Activated CD4-positive, alpha-beta memory T cell treated with anti-CD3 and anti-CD28 coated beads, Interleukin-2, amount 10 ng/mL, durations not matched to agents 7 days and 5 days (primary cell): Measurements from ENCODE around the gene PALLD. TPM values are rescaled to one million over a fixed set of nuclear protein-coding genes. Genes with fewer than 3 reads are reported as not detected.

Experiments
- CTCF ChIA-PET: fragments of 350-600 bp; sonication (Branson Sonifier 250); formaldehyde crosslinking; loops from one replicate; lab custom pipeline; 2021; ENCODE audit warnings: antibody characterized with exemption, inconsistent platforms; lab: Charles Lee
- POLR2A ChIA-PET: fragments of 350-600 bp; sonication (Branson Sonifier 250); formaldehyde crosslinking; loops from one replicate; lab custom pipeline; 2021; ENCODE audit warnings: antibody characterized with exemption; lab: Charles Lee
- DNase-seq: peaks from one replicate; pipeline ENCODE4 v3.0.0-alpha.2; 2020
- H3K27ac Mint-ChIP-seq: one replicate; pipeline ENCODE4 v1.8.0; 2021; ENCODE audit warnings: mild to moderate bottlenecking, mixed read lengths
- H3K27me3 Mint-ChIP-seq: one replicate; pipeline ENCODE4 v1.8.0; 2021; ENCODE audit warnings: mixed read lengths
- H3K36me3 Mint-ChIP-seq: one replicate; pipeline ENCODE4 v1.8.0; 2021; ENCODE audit warnings: low read depth, mixed read lengths
- H3K4me1 Mint-ChIP-seq: one replicate; pipeline ENCODE4 v1.8.0; 2021; ENCODE audit warnings: mixed read lengths
- H3K4me3 Mint-ChIP-seq: one replicate; pipeline ENCODE4 v1.8.0; 2021; ENCODE audit warnings: mild to moderate bottlenecking, mixed read lengths
- H3K9me3 Mint-ChIP-seq: one replicate; pipeline ENCODE4 v1.8.0; 2021; ENCODE audit warnings: mixed read lengths
- total RNA-seq, 2 experiments: library from RNA; stranded (reverse); gene quantifications; one replicate each; pipeline ENCODE4 v1.2.3, GENCODE V29; 2021

The PALLD gene
- total RNA-seq, 2 experiments from 2014 or later, result 5.4 to 5.8 TPM

GRCh38 chr4:168515222-168516011 is 18.6 kb downstream of the PALLD start:
- H3K9me3 Mint-ChIP-seq, result no peaks in the 10 kb centered on the region
- peaks cover 18% of the 10 kb centered on the region for H3K4me1 Mint-ChIP-seq
- POLR2A ChIA-PET, result no interaction called here
- no peak for DNase-seq
- H3K27me3 Mint-ChIP-seq, result peaks cover 7% of the 10 kb centered on the region
- no peak overlapping the region for H3K27ac Mint-ChIP-seq
- no peak overlapping the region for H3K4me3 Mint-ChIP-seq
- CTCF ChIA-PET, result interaction anchor here (0.7 to 2.5 kb wide), 8 partner anchors 10 to 493 kb away, joined by 3 to 10 read pairs (median 4); no protein-coding TSS in a partner anchor
- H3K36me3 Mint-ChIP-seq, result no peaks in the 10 kb centered on the region

DNA sequence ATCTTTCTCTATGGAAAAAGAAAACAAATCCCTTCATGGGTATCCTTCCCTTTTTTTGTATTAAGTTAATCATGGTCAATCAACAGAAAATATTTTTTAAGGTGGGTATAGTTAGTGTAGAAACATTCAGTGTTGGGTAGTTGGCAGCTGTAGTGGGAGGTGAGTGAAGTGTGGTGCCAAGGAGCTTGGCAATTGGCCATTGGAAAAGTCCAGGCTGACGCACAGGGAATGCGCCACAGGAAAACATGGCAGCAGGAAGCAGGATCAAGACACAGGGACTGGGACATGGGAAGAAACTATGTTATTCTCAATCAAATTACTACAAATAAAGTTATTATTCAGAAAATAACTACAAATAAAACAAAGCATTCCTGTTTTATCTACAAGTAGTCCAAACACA is 20.0 kb downstream of the PALLD start:
- no peaks in the 10 kb centered on the region for H3K9me3 Mint-ChIP-seq
- H3K4me3 Mint-ChIP-seq, result no peak overlapping the region
- POLR2A ChIA-PET, result no interaction called here
- H3K27me3 Mint-ChIP-seq, result peaks cover 14% of the 10 kb centered on the region
- no peak for DNase-seq
- peaks cover 8% of the 10 kb centered on the region for H3K4me1 Mint-ChIP-seq
- no peaks in the 10 kb centered on the region for H3K36me3 Mint-ChIP-seq
- CTCF ChIA-PET, result interaction anchor here (2.5 kb wide), 1 partner anchor 407 kb away, joined by 10 read pairs; no protein-coding TSS in a partner anchor
- no peak overlapping the region for H3K27ac Mint-ChIP-seq

GRCh38 chr4:168519576-168519975 is 22.7 kb downstream of the PALLD start:
- Mint-ChIP-seq H3K27me3 (peaks cover 16% of the 10 kb centered on the region), H3K36me3 (no peaks in the 10 kb centered on the region), H3K4me1 (no peaks in the 10 kb centered on the region), H3K9me3 (no peaks in the 10 kb centered on the region), H3K4me3 (no peak overlapping the region), H3K27ac (no peak overlapping the region)
- ChIA-PET CTCF (no interaction called here), POLR2A (no interaction called here)
- DNase-seq, result no peak

- CTCF ChIA-PET, result interaction anchor here (1.1 kb wide), 1 partner anchor 10 kb away, joined by 4 read pairs; no protein-coding TSS in a partner anchor
Measured at GRCh38 chr4:168521721-168522120, 24.9 kb downstream of the PALLD start.

GRCh38 chr4:168522356-168522755 is 25.5 kb downstream of the PALLD start:
- H3K4me1 Mint-ChIP-seq, result no peaks in the 10 kb centered on the region
- ChIA-PET CTCF (interaction anchor here (1.1 kb wide), 1 partner anchor 10 kb away, joined by 4 read pairs; no protein-coding TSS in a partner anchor), POLR2A (no interaction called here)
- no peak overlapping the region for H3K4me3 Mint-ChIP-seq
- H3K36me3 Mint-ChIP-seq, result no peaks in the 10 kb centered on the region
- peaks cover 16% of the 10 kb centered on the region for H3K27me3 Mint-ChIP-seq
- DNase-seq, result no peak
- H3K27ac Mint-ChIP-seq, result no peak overlapping the region
- no peaks in the 10 kb centered on the region for H3K9me3 Mint-ChIP-seq

More at GRCh38 chr4:168521721-168522120, 24.9 kb downstream of the PALLD start:
- Mint-ChIP-seq H3K36me3 (no peaks in the 10 kb centered on the region), H3K9me3 (no peaks in the 10 kb centered on the region), H3K4me1 (no peaks in the 10 kb centered on the region), H3K4me3 (no peak overlapping the region), H3K27ac (no peak overlapping the region), H3K27me3 (peaks cover 18% of the 10 kb centered on the region)
- DNase-seq, result no peak
- POLR2A ChIA-PET, result no interaction called here

DNA sequence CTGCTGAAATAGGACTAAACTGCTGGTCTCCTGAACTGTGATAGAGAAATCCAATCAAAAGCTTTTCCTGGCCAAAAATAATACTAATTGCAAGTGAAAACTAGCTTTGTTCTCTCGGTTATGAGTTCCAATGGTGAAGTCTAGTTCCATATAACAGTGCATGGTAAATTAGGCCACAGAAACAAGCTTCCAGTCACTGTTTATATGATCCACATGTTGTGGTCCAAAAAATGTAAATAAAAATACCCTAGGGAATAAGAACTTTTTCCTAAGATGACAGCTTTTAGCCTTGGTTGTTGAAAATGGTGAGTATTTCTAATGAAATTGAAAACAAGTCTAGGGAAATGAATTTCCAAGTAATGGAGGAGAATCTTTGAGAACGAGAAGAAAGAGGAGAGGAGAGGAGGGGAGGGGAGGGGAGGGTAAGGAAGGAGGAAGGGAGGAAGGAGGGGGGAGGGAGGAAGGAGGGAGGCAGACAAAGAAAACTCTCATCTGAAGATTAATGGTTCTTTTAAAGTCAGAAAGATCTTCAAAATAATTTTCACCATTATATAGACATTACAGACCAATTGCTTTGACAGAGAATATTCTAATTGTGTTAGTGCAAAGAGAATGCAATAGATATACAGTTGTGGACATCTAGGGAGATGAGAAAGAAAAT is 26.1 kb downstream of the PALLD start:
- no peak for DNase-seq
- Mint-ChIP-seq H3K36me3 (no peaks in the 10 kb centered on the region), H3K27me3 (peaks cover 21% of the 10 kb centered on the region), H3K4me1 (no peaks in the 10 kb centered on the region), H3K4me3 (no peak overlapping the region), H3K9me3 (no peaks in the 10 kb centered on the region), H3K27ac (no peak overlapping the region)
- CTCF ChIA-PET, result interaction anchor here (1.1 kb wide), 1 partner anchor 11 kb away, joined by 4 read pairs; no protein-coding TSS in a partner anchor
- POLR2A ChIA-PET, result no interaction called here

GRCh38 chr4:168524006-168524405 is 27.2 kb downstream of the PALLD start:
- H3K4me3 Mint-ChIP-seq, result no peak overlapping the region
- CTCF ChIA-PET, result no interaction called here
- no peaks in the 10 kb centered on the region for H3K9me3 Mint-ChIP-seq
- H3K27me3 Mint-ChIP-seq, result peaks cover 26% of the 10 kb centered on the region
- no peaks in the 10 kb centered on the region for H3K4me1 Mint-ChIP-seq
- POLR2A ChIA-PET, result no interaction called here
- no peak for DNase-seq
- H3K27ac Mint-ChIP-seq, result no peak overlapping the region
- H3K36me3 Mint-ChIP-seq, result no peaks in the 10 kb centered on the region

GRCh38 chr4:168524897-168525296 is 28.0 kb downstream of the PALLD start:
- DNase-seq, result no peak
- no peaks in the 10 kb centered on the region for H3K36me3 Mint-ChIP-seq
- H3K9me3 Mint-ChIP-seq, result no peaks in the 10 kb centered on the region
- no peak overlapping the region for H3K27ac Mint-ChIP-seq
- no peak overlapping the region for H3K4me3 Mint-ChIP-seq
- peaks cover 26% of the 10 kb centered on the region for H3K27me3 Mint-ChIP-seq
- H3K4me1 Mint-ChIP-seq, result no peaks in the 10 kb centered on the region
- CTCF ChIA-PET, result no interaction called here
- POLR2A ChIA-PET, result no interaction called here

DNA sequence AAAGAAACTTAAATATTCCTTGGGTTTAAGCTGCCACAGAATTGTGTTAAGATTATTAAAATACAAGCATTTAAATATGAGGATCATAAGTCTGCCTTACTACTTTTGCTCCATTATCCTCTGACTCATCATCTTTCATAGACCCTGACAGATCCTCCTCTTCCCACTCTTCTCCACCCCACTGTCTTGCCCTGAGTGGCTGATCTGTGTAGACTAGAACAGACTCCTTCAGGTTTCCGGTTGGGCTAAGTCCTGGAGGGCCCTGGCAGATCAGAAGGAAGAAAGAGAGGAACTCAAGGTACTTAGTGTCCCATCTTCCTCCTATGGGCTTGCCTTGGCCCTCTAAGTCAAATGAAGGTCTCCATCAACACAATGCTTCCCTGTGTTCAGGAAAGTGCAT is 30.7 kb downstream of the PALLD start:
- H3K4me1 Mint-ChIP-seq, result no peaks in the 10 kb centered on the region
- ChIA-PET POLR2A (no interaction called here), CTCF (no interaction called here)
- H3K9me3 Mint-ChIP-seq, result no peaks in the 10 kb centered on the region
- H3K4me3 Mint-ChIP-seq, result no peak overlapping the region
- no peak for DNase-seq
- H3K27ac Mint-ChIP-seq, result no peak overlapping the region
- no peaks in the 10 kb centered on the region for H3K36me3 Mint-ChIP-seq
- H3K27me3 Mint-ChIP-seq, result peaks cover 18% of the 10 kb centered on the region

DNA sequence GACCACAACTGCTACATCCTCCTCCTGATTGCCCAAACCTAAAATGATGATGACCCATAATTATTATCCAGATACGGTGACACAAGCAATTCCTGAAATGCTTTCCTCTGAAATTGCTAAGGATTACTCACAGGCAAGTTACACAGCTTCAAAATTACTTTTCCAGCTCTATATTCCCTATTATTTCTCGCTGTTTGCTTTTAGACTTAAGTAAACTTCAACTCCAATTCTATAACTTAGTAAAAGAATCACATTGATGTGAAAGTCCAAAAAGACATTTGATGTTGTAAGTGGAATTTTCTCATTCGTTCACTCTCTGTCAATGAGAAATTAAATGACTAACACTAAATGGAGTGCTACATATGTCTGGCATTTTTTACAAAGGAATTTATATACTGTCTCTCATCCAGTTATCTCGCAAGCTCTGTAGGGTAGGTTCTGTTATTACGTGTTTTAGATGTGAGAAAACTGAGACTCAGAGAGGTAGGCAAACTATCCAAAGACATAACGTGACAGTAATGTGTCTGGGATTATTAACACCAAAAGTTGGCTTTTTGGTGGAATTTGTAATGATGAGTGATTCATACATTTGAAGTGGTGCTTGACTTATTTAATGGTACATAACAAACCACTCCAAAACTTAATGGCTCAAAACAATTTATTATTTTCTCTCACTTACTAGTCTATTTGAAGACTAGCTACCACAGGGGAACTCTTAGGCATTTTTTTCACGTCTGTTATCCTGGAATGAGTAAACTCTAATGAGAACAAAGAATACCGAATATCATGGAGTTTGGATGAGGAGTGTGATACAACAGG is 31.5 kb downstream of the PALLD start:
- Mint-ChIP-seq H3K27ac (no peak overlapping the region), H3K27me3 (peaks cover 18% of the 10 kb centered on the region), H3K4me3 (no peak overlapping the region), H3K9me3 (no peaks in the 10 kb centered on the region), H3K36me3 (no peaks in the 10 kb centered on the region), H3K4me1 (no peaks in the 10 kb centered on the region)
- ChIA-PET POLR2A (no interaction called here), CTCF (interaction anchor here (2.0 kb wide), 1 partner anchor 14 kb away, joined by 6 read pairs; no protein-coding TSS in a partner anchor)
- DNase-seq, result no peak

- peaks cover 18% of the 10 kb centered on the region for H3K27me3 Mint-ChIP-seq
- DNase-seq, result no peak
- no peaks in the 10 kb centered on the region for H3K36me3 Mint-ChIP-seq
- no peak overlapping the region for H3K27ac Mint-ChIP-seq
- no peak overlapping the region for H3K4me3 Mint-ChIP-seq
- ChIA-PET POLR2A (no interaction called here), CTCF (interaction anchor here (2.0 kb wide), 1 partner anchor 13 kb away, joined by 6 read pairs; no protein-coding TSS in a partner anchor)
- H3K9me3 Mint-ChIP-seq, result no peaks in the 10 kb centered on the region
- H3K4me1 Mint-ChIP-seq, result no peaks in the 10 kb centered on the region
Measured at GRCh38 chr4:168529257-168529656, 32.4 kb downstream of the PALLD start.

DNA sequence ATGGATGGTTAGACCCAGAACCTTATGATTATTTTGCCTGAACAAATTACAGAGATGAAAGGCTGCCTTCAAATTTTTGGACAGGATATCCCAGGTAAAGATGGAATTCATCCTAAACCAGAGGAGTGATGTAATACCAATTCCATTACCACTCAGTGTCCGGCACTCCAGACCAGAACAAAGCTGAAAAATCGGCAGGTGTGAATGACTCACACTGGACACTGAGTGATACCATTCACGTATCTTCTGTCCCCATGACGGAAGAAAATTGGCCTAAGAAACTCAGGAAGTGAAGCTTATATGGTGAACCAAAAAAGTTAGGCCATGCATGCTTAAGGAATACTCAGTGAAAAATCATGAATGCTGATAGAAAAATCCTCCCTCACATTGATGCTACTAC is 34.5 kb downstream of the PALLD start:
- no peak for DNase-seq
- Mint-ChIP-seq H3K9me3 (no peaks in the 10 kb centered on the region), H3K4me1 (no peaks in the 10 kb centered on the region), H3K36me3 (no peaks in the 10 kb centered on the region), H3K27ac (no peak overlapping the region), H3K27me3 (peaks cover 21% of the 10 kb centered on the region), H3K4me3 (no peak overlapping the region)
- ChIA-PET POLR2A (no interaction called here), CTCF (no interaction called here)

DNA sequence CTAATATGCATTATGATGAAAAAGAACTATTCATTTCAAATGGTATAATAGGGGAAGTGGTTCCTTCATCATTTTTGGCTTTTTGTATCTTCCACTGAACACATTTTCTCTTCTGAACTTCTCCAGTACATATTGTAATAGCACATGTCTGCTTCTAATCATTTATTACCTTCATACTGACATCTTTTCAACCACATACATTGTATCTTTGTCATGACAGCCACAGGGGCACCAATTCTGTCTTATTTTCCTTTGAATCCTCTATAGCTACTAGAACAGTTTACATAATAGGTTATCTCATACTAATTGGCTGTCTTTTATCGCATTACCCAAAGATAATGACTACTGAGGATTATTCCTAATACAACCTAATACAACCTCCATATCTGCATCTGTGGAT is 37.7 kb downstream of the PALLD start:
- ChIA-PET POLR2A (no interaction called here), CTCF (no interaction called here)
- no peak for DNase-seq
- Mint-ChIP-seq H3K27ac (no peak overlapping the region), H3K36me3 (no peaks in the 10 kb centered on the region), H3K27me3 (peaks cover 12% of the 10 kb centered on the region), H3K4me1 (no peaks in the 10 kb centered on the region), H3K9me3 (no peaks in the 10 kb centered on the region), H3K4me3 (no peak overlapping the region)
